CD14-positive monocyte (primary cell): Measurements from ENCODE around the gene MYL10. TPM values are rescaled to one million over a fixed set of nuclear protein-coding genes. Genes with fewer than 3 reads are reported as not detected.

Source experiments
- DNase-seq, 3 donors: peaks; one replicate each; pipeline ENCODE4 v3.0.0-alpha.2; 2011 to 2022
- H2AFZ ChIP-seq: 2 replicates; pipeline ENCODE4 v1.6.0; 2012; ENCODE audit warnings: mild to moderate bottlenecking, low read depth, low read length, inconsistent platforms; ENCODE audit not compliant: insufficient read depth, poor library complexity, severe bottlenecking
- H3K27ac ChIP-seq, 2 donors: 1 replicate in 1 of 2; 2 replicates in 1 of 2; pipeline ENCODE4 v1.5.1; 2012 to 2013; ENCODE audit warnings: low read length in 2 of 2, control low read depth in 1 of 2, inconsistent platforms in 1 of 2, low read depth in 1 of 2, mild to moderate bottlenecking in 1 of 2
- H3K27me3 ChIP-seq, 2 donors: one replicate each; pipeline versions ENCODE4 v1.6.0 to v1.6.1; 2011 to 2013; ENCODE audit warnings: low read length in 2 of 2; ENCODE audit not compliant: control insufficient read depth in 2 of 2, insufficient read depth in 2 of 2
- H3K36me3 ChIP-seq, 2 donors: replicated peaks in 1 of 2; 1 replicate in 1 of 2; 2 replicates in 1 of 2; pipeline versions ENCODE4 v1.5.1 to v1.6.1; 2012 to 2013; ENCODE audit warnings: low read length in 2 of 2, control low read depth in 1 of 2, inconsistent platforms in 1 of 2, mild to moderate bottlenecking in 1 of 2; ENCODE audit not compliant: insufficient read depth in 2 of 2, control insufficient read depth in 1 of 2
- H3K4me1 ChIP-seq, 2 donors: 1 replicate in 1 of 2; 2 replicates in 1 of 2; pipeline versions ENCODE4 v1.5.1 to v1.6.1; 2012 to 2013; ENCODE audit warnings: low read length in 2 of 2, control low read depth in 1 of 2, inconsistent platforms in 1 of 2, mild to moderate bottlenecking in 1 of 2, moderate library complexity in 1 of 2; ENCODE audit not compliant: insufficient read depth in 2 of 2, control insufficient read depth in 1 of 2
- H3K4me2 ChIP-seq: replicated peaks from 2 replicates; pipeline ENCODE3; 2012; ENCODE audit warnings: low read length, moderate library complexity, mild to moderate bottlenecking; ENCODE audit not compliant: poor library complexity, severe bottlenecking; ENCODE audit errors: extremely low read depth
- H3K4me3 ChIP-seq, 3 experiments: fragments of 200-600 bp in 1 of 3; sonication (generic) in 1 of 3; replicated peaks in 1 of 3; 1 replicate in 2 of 3; 2 replicates in 1 of 3; pipeline ENCODE4 v1.5.1; 2011 to 2013; ENCODE audit warnings: low read length in 3 of 3, mild to moderate bottlenecking in 3 of 3, control low read depth in 2 of 3, low read depth in 2 of 3, inconsistent platforms in 1 of 3, moderate library complexity in 1 of 3
- H3K79me2 ChIP-seq: 2 replicates; pipeline ENCODE4 v1.6.0; 2012; ENCODE audit warnings: mild to moderate bottlenecking, control low read depth, inconsistent platforms, low read length, moderate library complexity; ENCODE audit not compliant: insufficient read depth
- H3K9ac ChIP-seq: 2 replicates; pipeline ENCODE4 v1.6.0; 2017; ENCODE audit warnings: low read length, mild to moderate bottlenecking; ENCODE audit not compliant: insufficient read depth, poor library complexity, severe bottlenecking
- H3K9me3 ChIP-seq, 2 donors: replicated peaks in 1 of 2; 1 replicate in 1 of 2; 2 replicates in 1 of 2; pipeline versions ENCODE4 v1.5.1 to v1.6.1; 2012 to 2013; ENCODE audit warnings: low read length in 2 of 2, control low read depth in 1 of 2; ENCODE audit not compliant: control insufficient read depth in 1 of 2, insufficient read depth in 1 of 2
- H4K20me1 ChIP-seq: 2 replicates; pipeline ENCODE4 v1.6.0; 2012; ENCODE audit warnings: mild to moderate bottlenecking, low read length, control low read depth, moderate library complexity; ENCODE audit not compliant: insufficient read depth
- H3K27ac Mint-ChIP-seq, 7 donors: one replicate each; pipeline ENCODE4 v1.8.0; 2020; ENCODE audit warnings: mild to moderate bottlenecking in 7 of 7, mixed read lengths in 7 of 7, moderate library complexity in 6 of 7, inconsistent platforms in 2 of 7
- H3K27me3 Mint-ChIP-seq, 3 donors: one replicate each; pipeline ENCODE4 v1.8.0; 2021 to 2022; ENCODE audit warnings: low read depth in 3 of 3, mild to moderate bottlenecking in 3 of 3, mixed read lengths in 3 of 3, moderate library complexity in 3 of 3, inconsistent platforms in 1 of 3
- H3K36me3 Mint-ChIP-seq, 2 donors: one replicate each; pipeline ENCODE4 v1.8.0; 2020; ENCODE audit warnings: mixed read lengths in 2 of 2, inconsistent platforms in 1 of 2, mild to moderate bottlenecking in 1 of 2
- H3K4me1 Mint-ChIP-seq: one replicate; pipeline ENCODE4 v1.8.0; 2020; ENCODE audit warnings: mild to moderate bottlenecking, mixed read lengths
- H3K4me3 Mint-ChIP-seq, 2 donors: one replicate each; pipeline ENCODE4 v1.8.0; 2020; ENCODE audit warnings: mild to moderate bottlenecking in 2 of 2, mixed read lengths in 2 of 2, moderate library complexity in 1 of 2
- H3K9me3 Mint-ChIP-seq, 7 donors: one replicate each; pipeline ENCODE4 v1.8.0; 2020 to 2022; ENCODE audit warnings: mixed read lengths in 7 of 7, mild to moderate bottlenecking in 6 of 7, moderate library complexity in 6 of 7, inconsistent platforms in 2 of 7
- WGBS: methylation state at CpG from one replicate; pipeline ENCODE4 v1.1.5; 2013; ENCODE audit warnings: missing lambda C conversion rate; ENCODE audit not compliant: insufficient coverage; 5-methylcytosine and 5-hydroxymethylcytosine counted together
- intact Hi-C, 2 donors: fragments of 100-400 bp; cut with micrococcal nuclease; formaldehyde crosslinking; loops; one replicate each; pipeline versions ENCODE4 v1.15.0 to v1.15.1; 2023
- polyA plus RNA-seq, 3 donors: library from polyadenylated mRNA; depleted of rRNA in 1 of 3; unstranded in 2 of 3; stranded (reverse) in 1 of 3; fragments of 300-500 nt in 2 of 3; fragments of >200 nt in 1 of 3; fragmentation: Illumina TruSeq in 2 of 3; gene quantifications; 1 replicate in 2 of 3; 2 replicates in 1 of 3; pipeline ENCODE4 v1.2.3, GENCODE V29; 2012 to 2021
- TF ChIP-seq, protein P1 (sequence below): fragments of 200-600 bp; IDR thresholded peaks from one replicate; pipeline ENCODE4 v1.8.0; 2022; ENCODE audit warnings: antibody characterized with exemption, mild to moderate bottlenecking

The MYL10 gene
- polyA plus RNA-seq, 3 donors, result not detected

GRCh38 chr7:101602082-101602481, 27.0 kb downstream of the MYL10 start:
- Histone ChIP-seq H2AFZ (no peak overlapping the region), H3K27ac (no peak overlapping the region), H3K36me3 (no peaks in the 10 kb centered on the region), H3K4me1 (no peaks in the 10 kb centered on the region), H4K20me1 (no peaks in the 10 kb centered on the region), H3K9ac (no peak overlapping the region), H3K4me3 (no peak overlapping the region), H3K4me2 (no peak overlapping the region), H3K9me3 (no peaks in the 10 kb centered on the region), H3K79me2 (no peaks in the 10 kb centered on the region), H3K27me3 (no peaks in the 10 kb centered on the region)
- DNase-seq, result no peak
- Mint-ChIP-seq H3K4me1 (no peaks in the 10 kb centered on the region), H3K27me3 (peaks cover 0 to 4% (median 0%) of the 10 kb centered on the region in 3 donors), H3K27ac (no peak overlapping the region), H3K36me3 (no peaks in the 10 kb centered on the region), H3K9me3 (no peaks in the 10 kb centered on the region), H3K4me3 (no peak overlapping the region)
- TF ChIP-seq, protein P1, sequence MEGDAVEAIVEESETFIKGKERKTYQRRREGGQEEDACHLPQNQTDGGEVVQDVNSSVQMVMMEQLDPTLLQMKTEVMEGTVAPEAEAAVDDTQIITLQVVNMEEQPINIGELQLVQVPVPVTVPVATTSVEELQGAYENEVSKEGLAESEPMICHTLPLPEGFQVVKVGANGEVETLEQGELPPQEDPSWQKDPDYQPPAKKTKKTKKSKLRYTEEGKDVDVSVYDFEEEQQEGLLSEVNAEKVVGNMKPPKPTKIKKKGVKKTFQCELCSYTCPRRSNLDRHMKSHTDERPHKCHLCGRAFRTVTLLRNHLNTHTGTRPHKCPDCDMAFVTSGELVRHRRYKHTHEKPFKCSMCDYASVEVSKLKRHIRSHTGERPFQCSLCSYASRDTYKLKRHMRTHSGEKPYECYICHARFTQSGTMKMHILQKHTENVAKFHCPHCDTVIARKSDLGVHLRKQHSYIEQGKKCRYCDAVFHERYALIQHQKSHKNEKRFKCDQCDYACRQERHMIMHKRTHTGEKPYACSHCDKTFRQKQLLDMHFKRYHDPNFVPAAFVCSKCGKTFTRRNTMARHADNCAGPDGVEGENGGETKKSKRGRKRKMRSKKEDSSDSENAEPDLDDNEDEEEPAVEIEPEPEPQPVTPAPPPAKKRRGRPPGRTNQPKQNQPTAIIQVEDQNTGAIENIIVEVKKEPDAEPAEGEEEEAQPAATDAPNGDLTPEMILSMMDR, result no peak
- intact Hi-C loops, result loop anchor here (2.0 to 10.0 kb wide), 4 partner anchors 210 to 671 kb away; no protein-coding TSS in a partner anchor
- 73% methylated on average over 9 of the region's 12 CpGs for WGBS

GRCh38 chr7:101599787-101600186, 29.3 kb downstream of the MYL10 start:
- no peak overlapping the region for H3K4me3 Mint-ChIP-seq
- H3K9me3 ChIP-seq, result no peaks in the 10 kb centered on the region
- H3K79me2 ChIP-seq, result no peaks in the 10 kb centered on the region
- TF ChIP-seq, protein P1, result no peak
- H3K36me3 Mint-ChIP-seq, result no peaks in the 10 kb centered on the region
- H3K27me3 ChIP-seq, result no peaks in the 10 kb centered on the region
- peaks cover 0 to 4% (median 0%) of the 10 kb centered on the region in 3 donors for H3K27me3 Mint-ChIP-seq
- H3K4me2 ChIP-seq, result no peak overlapping the region
- intact Hi-C loops, result loop anchor here (5.0 to 10.0 kb wide), 2 partner anchors 213 to 635 kb away; no protein-coding TSS in a partner anchor
- no peaks in the 10 kb centered on the region for H4K20me1 ChIP-seq
- no peaks in the 10 kb centered on the region for H3K4me1 ChIP-seq
- no peaks in the 10 kb centered on the region for H3K4me1 Mint-ChIP-seq
- no peaks in the 10 kb centered on the region for H3K9me3 Mint-ChIP-seq
- H3K27ac Mint-ChIP-seq, result no peak overlapping the region
- H3K36me3 ChIP-seq, result no peaks in the 10 kb centered on the region
- H3K9ac ChIP-seq, result no peak overlapping the region
- no peak overlapping the region for H3K4me3 ChIP-seq
- DNase-seq, result no peak
- H3K27ac ChIP-seq, result no peak overlapping the region
- H2AFZ ChIP-seq, result no peak overlapping the region
- no CpG with 5 or more reads among the region's 3 CpGs for WGBS
